Cardiac atrium fibroblast (primary cell): ENCODE measurements around the gene GOLGA8F. TPM values are rescaled to one million over a fixed set of nuclear protein-coding genes. Genes with fewer than 3 reads are reported as not detected.

Experiments
- total RNA-seq: library from RNA; depleted of rRNA; stranded (reverse); fragments of >200 nt; gene quantifications from 2 replicates; pipeline ENCODE4 v1.2.3, GENCODE V29; 2015

Gene GOLGA8F
- total RNA-seq, result not detected in 2 replicates

GRCh38 chr15:28378364-28378763, at the start of gene GOLGA8F:
TSS of gene GOLGA8F (plus strand) at chr15:28378664. CDS start at chr15:28378762, 98 bp downstream.

GRCh38 chr15:28357984-28358383, 20.5 kb upstream of the GOLGA8F start, which contains the start of gene GOLGA6L24:
TSS of gene GOLGA6L24 (minus strand) at chr15:28358084. CDS start at chr15:28358023, 61 bp downstream.

Other genes with a start within 250 kb of the GOLGA8F start
- 18.6 and 62.4 TPM in 2 replicates for gene HERC2, start 56.5 kb upstream of the GOLGA8F start, total RNA-seq
- gene GOLGA6L24, start 20.6 kb upstream of the GOLGA8F start, total RNA-seq, result not detected in 2 replicates
- not detected in 2 replicates for gene GOLGA8G, start 154.3 kb downstream of the GOLGA8F start, total RNA-seq
- not detected in 2 replicates for gene GOLGA6L25, start 174.9 kb downstream of the GOLGA8F start, total RNA-seq